Measurements from ENCODE around the gene ITGB4.

ITGB4 gene

GRCh38 chr17:75725504-75725903, 4.2 kb downstream of the ITGB4 start:
- in situ Hi-C loops (cut with MboI; ENCODE audit: low sequenced_read_pairs, unreplicated experiment): no loop called here
- no peak for DNase-seq (ENCODE audit: low spot score)
- TF ChIP-seq CTCF (IDR thresholded peaks at IDR 0.05; ENCODE audit: borderline replicate concordance, control extremely low read depth, extremely low read depth, insufficient read depth, missing control alignments): no peak

GRCh38 chr17:75727391-75727790, 6.1 kb downstream of the ITGB4 start:
- no peak for DNase-seq (ENCODE audit: low spot score)
- in situ Hi-C loops (cut with MboI; ENCODE audit: low sequenced_read_pairs, unreplicated experiment): no loop called here
- no peak for TF ChIP-seq CTCF (IDR thresholded peaks at IDR 0.05; ENCODE audit: borderline replicate concordance, control extremely low read depth, extremely low read depth, insufficient read depth, missing control alignments)

GRCh38 chr17:75729351-75729750, 8.1 kb downstream of the ITGB4 start:
- TF ChIP-seq CTCF (IDR thresholded peaks at IDR 0.05; ENCODE audit: borderline replicate concordance, control extremely low read depth, extremely low read depth, insufficient read depth, missing control alignments): no peak
- DNase-seq (ENCODE audit: low spot score): no peak
- in situ Hi-C loops (cut with MboI; ENCODE audit: low sequenced_read_pairs, unreplicated experiment): no loop called here

- no peak for DNase-seq (ENCODE audit: low spot score)
- in situ Hi-C loops (cut with MboI; ENCODE audit: low sequenced_read_pairs, unreplicated experiment): no loop called here
- no peak for TF ChIP-seq CTCF (IDR thresholded peaks at IDR 0.05; ENCODE audit: borderline replicate concordance, control extremely low read depth, extremely low read depth, insufficient read depth, missing control alignments)
Observed at GRCh38 chr17:75730065-75730464, 8.8 kb downstream of the ITGB4 start.

- no peak for TF ChIP-seq CTCF (IDR thresholded peaks at IDR 0.05; ENCODE audit: borderline replicate concordance, control extremely low read depth, extremely low read depth, insufficient read depth, missing control alignments)
- DNase-seq (ENCODE audit: low spot score): no peak
- in situ Hi-C loops (cut with MboI; ENCODE audit: low sequenced_read_pairs, unreplicated experiment): no loop called here
Observed at GRCh38 chr17:75731086-75731715, 9.9 kb downstream of the ITGB4 start.

GRCh38 chr17:75731716-75732498, 10.6 kb downstream of the ITGB4 start:
- TF ChIP-seq CTCF (IDR thresholded peaks at IDR 0.05; ENCODE audit: borderline replicate concordance, control extremely low read depth, extremely low read depth, insufficient read depth, missing control alignments): no peak
- DNase-seq (ENCODE audit: low spot score): no peak
- in situ Hi-C loops (cut with MboI; ENCODE audit: low sequenced_read_pairs, unreplicated experiment): no loop called here

Measured in GM13976 (cell line).